ENCODE measurements around the gene CYLD.

Gene CYLD

GRCh38 chr16:50741781-50742575 is at the start of gene CYLD:
Gene CYLD, plus strand, starts transcription at chr16:50742086. Its CDS starts 7,613 bp downstream, at chr16:50749699.
- Histone ChIP-seq H3K27ac (ENCODE audit: low read depth, low read length) (peak within 1 kb of the TSS; percentile 84), H3K36me3 (ENCODE audit: control insufficient read depth, insufficient read depth, low read length) (no peaks in the 10 kb centered on the region), H3K9ac (ENCODE audit: low read length) (peak within 1 kb of the TSS; percentile 70), H3K27me3 (ENCODE audit: control insufficient read depth, insufficient read depth, low read length) (no peaks in the 10 kb centered on the region), H3K4me1 (ENCODE audit: control insufficient read depth, insufficient read depth, low read length) (peaks cover 9% of the 10 kb centered on the region), H3K4me3 (ENCODE audit: low read length) (peak within 1 kb of the TSS; percentile 77)

- H3K4me1 ChIP-seq (ENCODE audit: control insufficient read depth, insufficient read depth, low read length), result peaks cover 13% of the 10 kb centered on the region
- no peak overlapping the region for H3K27ac ChIP-seq (ENCODE audit: low read depth, low read length)
- no peaks in the 10 kb centered on the region for H3K27me3 ChIP-seq (ENCODE audit: control insufficient read depth, insufficient read depth, low read length)
- H3K9ac ChIP-seq (ENCODE audit: low read length), result no peak overlapping the region
- H3K36me3 ChIP-seq (ENCODE audit: control insufficient read depth, insufficient read depth, low read length), result no peaks in the 10 kb centered on the region
- H3K4me3 ChIP-seq (ENCODE audit: low read length), result no peak overlapping the region
Measured at GRCh38 chr16:50692644-50692998, 49.3 kb upstream of the CYLD start.

- peak within 1 kb of the TSS; percentile 52 for H3K4me3 ChIP-seq (ENCODE audit: low read length)
- H3K27ac ChIP-seq (ENCODE audit: low read depth, low read length), result no peak within 1 kb of the TSS
- no peak within 1 kb of the TSS for H3K9ac ChIP-seq (ENCODE audit: low read length)
- H3K27me3 ChIP-seq (ENCODE audit: control insufficient read depth, insufficient read depth, low read length), result no peaks in the 10 kb centered on the region
- H3K4me1 ChIP-seq (ENCODE audit: control insufficient read depth, insufficient read depth, low read length), result peaks cover 15% of the 10 kb centered on the region
- H3K36me3 ChIP-seq (ENCODE audit: control insufficient read depth, insufficient read depth, low read length), result no peaks in the 10 kb centered on the region
Measured at GRCh38 chr16:50692999-50693781, 48.7 kb upstream of the CYLD start, which contains the start of gene NOD2. Gene NOD2, plus strand, starts transcription at chr16:50693606. Its CDS starts 5,890 bp downstream, at chr16:50699496.

GRCh38 chr16:50694206-50694605 is 47.7 kb upstream of the CYLD start:
- no peak overlapping the region for H3K9ac ChIP-seq (ENCODE audit: low read length)
- H3K4me1 ChIP-seq (ENCODE audit: control insufficient read depth, insufficient read depth, low read length), result peaks cover 15% of the 10 kb centered on the region
- H3K27ac ChIP-seq (ENCODE audit: low read depth, low read length), result no peak overlapping the region
- H3K4me3 ChIP-seq (ENCODE audit: low read length), result peak overlapping the region; percentile 46
- no peaks in the 10 kb centered on the region for H3K36me3 ChIP-seq (ENCODE audit: control insufficient read depth, insufficient read depth, low read length)
- H3K27me3 ChIP-seq (ENCODE audit: control insufficient read depth, insufficient read depth, low read length), result no peaks in the 10 kb centered on the region

- Histone ChIP-seq H3K36me3 (ENCODE audit: control insufficient read depth, insufficient read depth, low read length) (no peaks in the 10 kb centered on the region), H3K9ac (ENCODE audit: low read length) (no peak overlapping the region), H3K27ac (ENCODE audit: low read depth, low read length) (no peak overlapping the region), H3K27me3 (ENCODE audit: control insufficient read depth, insufficient read depth, low read length) (no peaks in the 10 kb centered on the region), H3K4me1 (ENCODE audit: control insufficient read depth, insufficient read depth, low read length) (peaks cover 15% of the 10 kb centered on the region), H3K4me3 (ENCODE audit: low read length) (no peak overlapping the region)
Measured at GRCh38 chr16:50695017-50696000, 46.6 kb upstream of the CYLD start.

GRCh38 chr16:50696126-50696525 is 45.8 kb upstream of the CYLD start:
- H3K36me3 ChIP-seq (ENCODE audit: control insufficient read depth, insufficient read depth, low read length), result no peaks in the 10 kb centered on the region
- H3K4me1 ChIP-seq (ENCODE audit: control insufficient read depth, insufficient read depth, low read length), result peaks cover 15% of the 10 kb centered on the region
- no peak overlapping the region for H3K4me3 ChIP-seq (ENCODE audit: low read length)
- no peaks in the 10 kb centered on the region for H3K27me3 ChIP-seq (ENCODE audit: control insufficient read depth, insufficient read depth, low read length)
- no peak overlapping the region for H3K9ac ChIP-seq (ENCODE audit: low read length)
- H3K27ac ChIP-seq (ENCODE audit: low read depth, low read length), result no peak overlapping the region

GRCh38 chr16:50696575-50697420 is 45.1 kb upstream of the CYLD start:
- Histone ChIP-seq H3K36me3 (ENCODE audit: control insufficient read depth, insufficient read depth, low read length) (no peaks in the 10 kb centered on the region), H3K9ac (ENCODE audit: low read length) (peak overlapping the region; percentile 39), H3K27me3 (ENCODE audit: control insufficient read depth, insufficient read depth, low read length) (no peaks in the 10 kb centered on the region), H3K27ac (ENCODE audit: low read depth, low read length) (peak overlapping the region; percentile 46), H3K4me1 (ENCODE audit: control insufficient read depth, insufficient read depth, low read length) (peaks cover 15% of the 10 kb centered on the region), H3K4me3 (ENCODE audit: low read length) (peak overlapping the region; percentile 9)

GRCh38 chr16:50697421-50697715 is 44.5 kb upstream of the CYLD start:
- Histone ChIP-seq H3K9ac (ENCODE audit: low read length) (peak overlapping the region; percentile 39), H3K36me3 (ENCODE audit: control insufficient read depth, insufficient read depth, low read length) (no peaks in the 10 kb centered on the region), H3K4me3 (ENCODE audit: low read length) (peak overlapping the region; percentile 56), H3K27me3 (ENCODE audit: control insufficient read depth, insufficient read depth, low read length) (no peaks in the 10 kb centered on the region), H3K4me1 (ENCODE audit: control insufficient read depth, insufficient read depth, low read length) (peaks cover 15% of the 10 kb centered on the region), H3K27ac (ENCODE audit: low read depth, low read length) (peak overlapping the region; percentile 46)

- Histone ChIP-seq H3K27ac (ENCODE audit: low read depth, low read length) (peak overlapping the region; percentile 46), H3K4me1 (ENCODE audit: control insufficient read depth, insufficient read depth, low read length) (peaks cover 13% of the 10 kb centered on the region), H3K27me3 (ENCODE audit: control insufficient read depth, insufficient read depth, low read length) (no peaks in the 10 kb centered on the region), H3K9ac (ENCODE audit: low read length) (no peak overlapping the region), H3K4me3 (ENCODE audit: low read length) (peak overlapping the region; percentile 56), H3K36me3 (ENCODE audit: control insufficient read depth, insufficient read depth, low read length) (no peaks in the 10 kb centered on the region)
Measured at GRCh38 chr16:50697881-50698767, 43.8 kb upstream of the CYLD start.

- no peaks in the 10 kb centered on the region for H3K27me3 ChIP-seq (ENCODE audit: control insufficient read depth, insufficient read depth, low read length)
Measured at GRCh38 chr16:50699326-50700159, 42.3 kb upstream of the CYLD start.

More at GRCh38 chr16:50699326-50700159, 42.3 kb upstream of the CYLD start:
- Histone ChIP-seq H3K27ac (ENCODE audit: low read depth, low read length) (no peak overlapping the region), H3K36me3 (ENCODE audit: control insufficient read depth, insufficient read depth, low read length) (no peaks in the 10 kb centered on the region), H3K9ac (ENCODE audit: low read length) (no peak overlapping the region), H3K4me3 (ENCODE audit: low read length) (no peak overlapping the region), H3K4me1 (ENCODE audit: control insufficient read depth, insufficient read depth, low read length) (peaks cover 13% of the 10 kb centered on the region)

Data from rectal smooth muscle tissue (tissue), 1 donor.